Measurements from ENCODE around the gene PCGF1. TPM values are rescaled to one million over a fixed set of nuclear protein-coding genes. Genes with fewer than 3 reads are reported as not detected.

Gene PCGF1
- total and polyA plus RNA-seq, 2 of the 4 experiments (the other 2 are of a cell fraction) = 23.4 to 31.4 TPM

Other genes with a start within 250 kb of the PCGF1 start
- 0.18 TPM in 1 of 2 replicates, not detected in the other for gene SLC4A5, start 164.3 kb downstream of the PCGF1 start, total RNA-seq (2012; rRNA removed)
- 0.20 and 0.22 TPM in 2 replicates for gene SLC4A5, start 164.3 kb downstream of the PCGF1 start, polyA plus RNA-seq (2012; rRNA removed)
- gene DCTN1, start 127.4 kb downstream of the PCGF1 start, total RNA-seq (2012; rRNA removed) = 204 and 229 TPM in 2 replicates
- 136 and 149 TPM in 2 replicates for gene DCTN1, start 127.4 kb downstream of the PCGF1 start, polyA plus RNA-seq (2012; rRNA removed)
- under 0.01 and 0.18 TPM in 2 replicates for gene C2orf81, start 86.1 kb downstream of the PCGF1 start, total RNA-seq (2012; rRNA removed)
- gene C2orf81, start 86.1 kb downstream of the PCGF1 start, polyA plus RNA-seq (2012; rRNA removed) = 0.26 and 0.74 TPM in 2 replicates
- gene WDR54, start 86.0 kb downstream of the PCGF1 start, total RNA-seq (2012; rRNA removed) = 43.6 and 57.2 TPM in 2 replicates
- gene WDR54, start 86.0 kb downstream of the PCGF1 start, polyA plus RNA-seq (2012; rRNA removed) = 47.2 and 47.9 TPM in 2 replicates
- 9.4 and 11.1 TPM in 2 replicates for gene RTKN, start 65.8 kb downstream of the PCGF1 start, total RNA-seq (2012; rRNA removed)
- gene RTKN, start 65.8 kb downstream of the PCGF1 start, polyA plus RNA-seq (2012; rRNA removed) = 19.7 and 22.3 TPM in 2 replicates
- 4.5 and 5.3 TPM in 2 replicates for gene INO80B, start 52.6 kb downstream of the PCGF1 start, total RNA-seq (2012; rRNA removed)
- 9.2 and 10.5 TPM in 2 replicates for gene INO80B, start 52.6 kb downstream of the PCGF1 start, polyA plus RNA-seq (2012; rRNA removed)
- 22.2 and 22.9 TPM in 2 replicates for gene WBP1, start 49.3 kb downstream of the PCGF1 start, total RNA-seq (2012; rRNA removed)
- 78.5 and 89.3 TPM in 2 replicates for gene WBP1, start 49.3 kb downstream of the PCGF1 start, polyA plus RNA-seq (2012; rRNA removed)
- gene MOGS, start 42.3 kb downstream of the PCGF1 start, total RNA-seq (2012; rRNA removed) = 17.8 and 21.0 TPM in 2 replicates
- gene MOGS, start 42.3 kb downstream of the PCGF1 start, polyA plus RNA-seq (2012; rRNA removed) = 45.9 and 48.4 TPM in 2 replicates
- gene MRPL53, start 35.0 kb downstream of the PCGF1 start, total RNA-seq (2012; rRNA removed) = 5.2 and 6.7 TPM in 2 replicates
- gene MRPL53, start 35.0 kb downstream of the PCGF1 start, polyA plus RNA-seq (2012; rRNA removed) = 39.0 and 51.9 TPM in 2 replicates
- gene CCDC142, start 24.7 kb downstream of the PCGF1 start, total RNA-seq (2012; rRNA removed) = 6.1 and 8.4 TPM in 2 replicates
- gene CCDC142, start 24.7 kb downstream of the PCGF1 start, polyA plus RNA-seq (2012; rRNA removed) = 11.1 and 14.0 TPM in 2 replicates
- 6.3 and 9.2 TPM in 2 replicates for gene TTC31, start 24.6 kb downstream of the PCGF1 start, total RNA-seq (2012; rRNA removed)
- 18.8 and 20.5 TPM in 2 replicates for gene TTC31, start 24.6 kb downstream of the PCGF1 start, polyA plus RNA-seq (2012; rRNA removed)
- 0.18 and 0.56 TPM in 2 replicates for gene LBX2, start 8.1 kb downstream of the PCGF1 start, total RNA-seq (2012; rRNA removed)
- 0.62 and 0.66 TPM in 2 replicates for gene LBX2, start 8.1 kb downstream of the PCGF1 start, polyA plus RNA-seq (2012; rRNA removed)
- gene TLX2, start 6.8 kb upstream of the PCGF1 start, total RNA-seq (2012; rRNA removed) = not detected in 2 replicates
- not detected in 2 replicates for gene TLX2, start 6.8 kb upstream of the PCGF1 start, polyA plus RNA-seq (2012; rRNA removed)
- gene DQX1, start 18.5 kb upstream of the PCGF1 start, total RNA-seq (2012; rRNA removed) = not detected in 2 replicates
- gene DQX1, start 18.5 kb upstream of the PCGF1 start, polyA plus RNA-seq (2012; rRNA removed) = 0.07 and 0.14 TPM in 2 replicates
- gene AUP1, start 22.0 kb upstream of the PCGF1 start, total RNA-seq (2012; rRNA removed) = 45.8 and 47.5 TPM in 2 replicates
- gene AUP1, start 22.0 kb upstream of the PCGF1 start, polyA plus RNA-seq (2012; rRNA removed) = 100.0 and 104 TPM in 2 replicates
- 28.1 and 34.2 TPM in 2 replicates for gene HTRA2, start 22.2 kb upstream of the PCGF1 start, total RNA-seq (2012; rRNA removed)
- gene HTRA2, start 22.2 kb upstream of the PCGF1 start, polyA plus RNA-seq (2012; rRNA removed) = 23.6 and 25.9 TPM in 2 replicates
- gene LOXL3, start 46.2 kb upstream of the PCGF1 start, total RNA-seq (2012; rRNA removed) = 14.2 and 17.9 TPM in 2 replicates
- gene LOXL3, start 46.2 kb upstream of the PCGF1 start, polyA plus RNA-seq (2012; rRNA removed) = 21.8 and 23.4 TPM in 2 replicates
- 12.2 and 15.4 TPM in 2 replicates for gene DOK1, start 47.0 kb upstream of the PCGF1 start, total RNA-seq (2012; rRNA removed)
- gene DOK1, start 47.0 kb upstream of the PCGF1 start, polyA plus RNA-seq (2012; rRNA removed) = 17.5 and 17.6 TPM in 2 replicates
- not detected in 2 replicates for gene M1AP, start 140.6 kb upstream of the PCGF1 start, total RNA-seq (2012; rRNA removed)
- 0.03 TPM in 1 of 2 replicates, not detected in the other for gene M1AP, start 140.6 kb upstream of the PCGF1 start, polyA plus RNA-seq (2012; rRNA removed)
- gene SEMA4F, start 146.6 kb upstream of the PCGF1 start, total RNA-seq (2012; rRNA removed) = 3.6 and 4.7 TPM in 2 replicates
- gene SEMA4F, start 146.6 kb upstream of the PCGF1 start, polyA plus RNA-seq (2012; rRNA removed) = 7.5 and 7.8 TPM in 2 replicates